AG09309 (cell line): ENCODE data around the gene SCAMP1.
"Not testable (repeated sequence)": the region's sequence is repeated elsewhere in the genome, so short reads cannot be mapped to it uniquely, and the experiment has no call there.

Experiments used
- DNase-seq: peaks from one replicate; pipeline ENCODE4 v3.0.0-alpha.2; 2010; ENCODE audit warnings: low read depth
- H3K4me3 ChIP-seq: 2 replicates; pipeline ENCODE4 v1.5.1; 2011; ENCODE audit warnings: mild to moderate bottlenecking, low read depth, low read length, moderate library complexity; ENCODE audit not compliant: control insufficient read depth
- CTCF ChIP-seq: IDR thresholded peaks from 2 replicates; pipeline ENCODE4 v1.5.1; 2011; ENCODE audit warnings: mild to moderate bottlenecking, low read depth, low read length, inconsistent platforms; ENCODE audit not compliant: insufficient read depth, control insufficient read depth; ENCODE audit errors: missing control alignments

SCAMP1 gene

GRCh38 chr5:78369680-78370079, 9.3 kb downstream of the SCAMP1 start:
- DNase-seq, result no peak
- TF ChIP-seq CTCF, result no peak
- no peak overlapping the region for H3K4me3 ChIP-seq

- no peak overlapping the region for H3K4me3 ChIP-seq
- no peak for DNase-seq
- TF ChIP-seq CTCF, result no peak
Observed at GRCh38 chr5:78373231-78373630, 12.8 kb downstream of the SCAMP1 start.

- DNase-seq, result no peak
- TF ChIP-seq CTCF, result no peak
- no peak overlapping the region for H3K4me3 ChIP-seq
Observed at GRCh38 chr5:78376315-78376714, 15.9 kb downstream of the SCAMP1 start.

GRCh38 chr5:78377056-78377717, 16.8 kb downstream of the SCAMP1 start:
- TF ChIP-seq CTCF, result no peak
- no peak overlapping the region for H3K4me3 ChIP-seq
- no peak for DNase-seq

- TF ChIP-seq CTCF, result no peak
- H3K4me3 ChIP-seq, result no peak overlapping the region
- DNase-seq, result no peak
Observed at GRCh38 chr5:78377718-78378105, 17.3 kb downstream of the SCAMP1 start.

GRCh38 chr5:78387468-78388153, 27.2 kb downstream of the SCAMP1 start:
- H3K4me3 ChIP-seq, result no peak overlapping the region
- no peak for TF ChIP-seq CTCF
- DNase-seq, result no peak

- not testable (repeated sequence) for DNase-seq, H3K4me3 ChIP-seq
Observed at GRCh38 chr5:78391357-78391756, 30.9 kb downstream of the SCAMP1 start.
